ENCODE measurements around the gene TBATA. TPM values are rescaled to one million over a fixed set of nuclear protein-coding genes. Genes with fewer than 3 reads are reported as not detected.

TBATA gene
- total and polyA plus RNA-seq, 10 donors = 0.45 to 2.9 (median 0.63) TPM; not detected in 2

DNA sequence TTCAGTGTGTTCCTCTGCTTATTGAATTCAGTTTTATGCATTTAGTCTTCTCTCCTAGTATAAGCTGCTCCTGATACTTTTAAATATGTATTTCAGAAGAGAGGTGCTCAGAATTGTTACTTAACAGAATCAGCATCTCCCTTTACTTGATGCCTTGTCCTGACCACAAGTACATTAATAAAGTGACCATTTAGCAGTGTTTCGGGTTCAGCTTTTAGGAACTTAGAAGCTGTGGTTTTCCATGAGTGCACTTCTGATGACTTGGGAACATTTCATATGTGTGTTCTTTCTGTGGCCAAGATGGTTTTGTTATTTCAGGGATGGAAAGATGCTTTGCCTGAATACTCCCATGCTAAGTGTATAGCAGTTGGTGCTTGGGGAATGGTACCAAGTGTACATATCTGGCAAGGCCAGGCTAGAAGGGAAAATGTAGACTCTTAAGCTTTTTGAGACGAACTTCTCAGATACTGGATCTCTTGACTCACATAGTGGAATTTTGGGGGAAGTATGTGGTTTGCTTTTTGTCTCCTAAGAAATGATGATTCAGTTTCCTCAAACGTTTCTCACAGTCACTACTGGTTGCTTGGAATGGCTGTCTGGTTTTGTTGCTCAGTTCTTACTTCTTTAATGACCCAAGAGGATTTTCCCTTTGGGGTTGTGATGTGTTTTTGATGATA, 47.8 kb upstream of the TBATA start:
- TF ChIP-seq POLR2A (IDR thresholded peaks at IDR 0.05) = no peak
- no peak for TF ChIP-seq POLR2AphosphoS5 (IDR thresholded peaks at IDR 0.05)
- TF ChIP-seq, protein P1, sequence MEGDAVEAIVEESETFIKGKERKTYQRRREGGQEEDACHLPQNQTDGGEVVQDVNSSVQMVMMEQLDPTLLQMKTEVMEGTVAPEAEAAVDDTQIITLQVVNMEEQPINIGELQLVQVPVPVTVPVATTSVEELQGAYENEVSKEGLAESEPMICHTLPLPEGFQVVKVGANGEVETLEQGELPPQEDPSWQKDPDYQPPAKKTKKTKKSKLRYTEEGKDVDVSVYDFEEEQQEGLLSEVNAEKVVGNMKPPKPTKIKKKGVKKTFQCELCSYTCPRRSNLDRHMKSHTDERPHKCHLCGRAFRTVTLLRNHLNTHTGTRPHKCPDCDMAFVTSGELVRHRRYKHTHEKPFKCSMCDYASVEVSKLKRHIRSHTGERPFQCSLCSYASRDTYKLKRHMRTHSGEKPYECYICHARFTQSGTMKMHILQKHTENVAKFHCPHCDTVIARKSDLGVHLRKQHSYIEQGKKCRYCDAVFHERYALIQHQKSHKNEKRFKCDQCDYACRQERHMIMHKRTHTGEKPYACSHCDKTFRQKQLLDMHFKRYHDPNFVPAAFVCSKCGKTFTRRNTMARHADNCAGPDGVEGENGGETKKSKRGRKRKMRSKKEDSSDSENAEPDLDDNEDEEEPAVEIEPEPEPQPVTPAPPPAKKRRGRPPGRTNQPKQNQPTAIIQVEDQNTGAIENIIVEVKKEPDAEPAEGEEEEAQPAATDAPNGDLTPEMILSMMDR (IDR thresholded peaks at IDR 0.05 in 8 of 11, conservative IDR thresholded peaks at IDR 0.05 in 3 of 11) = no peak
- no peak for DNase-seq
- WGBS, 5 donors = 32 to 56% (median 37%) methylated on average over 3 of the region's 3 CpGs
- H3K4me1 ChIP-seq = peaks cover 0 to 65% (median 15%) of the 10 kb centered on the region in 6 donors
- H3K36me3 ChIP-seq = peaks cover 0 to 61% (median 3%) of the 10 kb centered on the region in 6 donors
- H3K27me3 ChIP-seq (replicated peaks in 1 of 7) = no peaks in the 10 kb centered on the region
- H3K9me3 ChIP-seq = peaks cover 0 to 10% (median 6%) of the 10 kb centered on the region in 8 donors
- no peak overlapping the region for H3K4me3 ChIP-seq
- H3K27ac ChIP-seq = peak overlapping the region in 3 of 8 donors; percentile 6 to 27 (median 12)
- intact Hi-C loops (cut with DNase I; ENCODE audit: low total_unique reads) = no loop called here

DNA sequence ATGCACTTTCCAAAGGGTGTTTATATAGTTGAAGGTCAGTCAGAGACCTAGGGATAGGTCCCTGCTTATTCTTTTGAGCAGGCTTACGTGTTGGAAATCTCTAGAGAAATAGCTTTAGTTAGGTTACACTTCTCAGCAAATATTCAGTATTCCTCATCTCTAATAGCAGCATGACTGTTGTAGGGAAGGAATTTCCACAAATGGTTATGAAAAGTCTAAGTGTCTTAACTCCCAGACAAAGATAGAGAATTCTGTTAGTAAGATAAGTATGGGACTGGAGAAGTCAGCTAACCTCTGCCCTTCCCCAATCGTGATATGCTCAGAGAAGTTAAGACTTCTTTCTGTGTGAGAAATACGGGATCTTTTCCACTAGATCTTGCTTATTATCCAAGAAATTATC, 47.0 kb upstream of the TBATA start:
- TF ChIP-seq POLR2AphosphoS5 (IDR thresholded peaks at IDR 0.05) (no peak), POLR2A (IDR thresholded peaks at IDR 0.05) (no peak)
- TF ChIP-seq, protein P1 (IDR thresholded peaks at IDR 0.05 in 8 of 11, conservative IDR thresholded peaks at IDR 0.05 in 3 of 11) = no peak
- H3K27me3 ChIP-seq (replicated peaks in 1 of 7) = no peaks in the 10 kb centered on the region
- H3K4me1 ChIP-seq = peaks cover 0 to 67% (median 15%) of the 10 kb centered on the region in 6 donors
- no peak overlapping the region for H3K4me3 ChIP-seq
- no peak for DNase-seq
- H3K9me3 ChIP-seq = peaks cover 0 to 4% (median under 1%) of the 10 kb centered on the region in 8 donors
- WGBS, 5 donors = 79 to 91% (median 87%) methylated on average over 3 of the region's 3 CpGs
- intact Hi-C loops (cut with DNase I; ENCODE audit: low total_unique reads) = no loop called here
- H3K27ac ChIP-seq = peak overlapping the region in 3 of 8 donors; percentile 6 to 27 (median 12)
- H3K36me3 ChIP-seq = peaks cover 0 to 53% (median 3%) of the 10 kb centered on the region in 6 donors

DNA sequence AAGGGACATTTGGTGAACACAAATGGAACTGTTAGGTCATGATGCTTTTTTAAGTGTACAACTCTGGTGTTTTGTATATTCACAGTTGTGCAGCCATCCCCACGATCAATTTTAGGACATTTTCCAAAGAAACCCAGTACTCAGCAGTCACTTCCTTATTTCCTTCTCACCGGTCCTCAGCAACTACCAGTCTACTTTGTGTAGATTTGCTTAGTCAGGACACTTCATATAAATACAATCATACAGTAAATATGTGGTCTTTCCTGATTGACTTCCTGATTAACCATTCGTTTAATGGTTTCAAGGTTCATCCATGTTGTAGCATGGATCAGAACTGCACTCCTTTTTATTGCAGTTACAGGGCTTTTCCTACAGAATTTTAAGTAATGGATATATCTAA, 45.0 kb upstream of the TBATA start:
- WGBS, 5 donors = 11 to 25% (median 23%) methylated on average over 3 of the region's 3 CpGs
- no peaks in the 10 kb centered on the region for H3K27me3 ChIP-seq (replicated peaks in 1 of 7)
- no peaks in the 10 kb centered on the region for H3K9me3 ChIP-seq
- no peak overlapping the region for H3K4me3 ChIP-seq
- peaks cover 0 to 59% (median 18%) of the 10 kb centered on the region in 6 donors for H3K4me1 ChIP-seq
- no peak overlapping the region for H3K27ac ChIP-seq
- H3K36me3 ChIP-seq = peaks cover 0 to 57% (median 6%) of the 10 kb centered on the region in 6 donors
- no peak for DNase-seq
- intact Hi-C loops (cut with DNase I; ENCODE audit: low total_unique reads) = no loop called here
- TF ChIP-seq POLR2AphosphoS5 (IDR thresholded peaks at IDR 0.05) (no peak), POLR2A (IDR thresholded peaks at IDR 0.05) (no peak)
- TF ChIP-seq, protein P1 (IDR thresholded peaks at IDR 0.05 in 8 of 11, conservative IDR thresholded peaks at IDR 0.05 in 3 of 11) = no peak

DNA sequence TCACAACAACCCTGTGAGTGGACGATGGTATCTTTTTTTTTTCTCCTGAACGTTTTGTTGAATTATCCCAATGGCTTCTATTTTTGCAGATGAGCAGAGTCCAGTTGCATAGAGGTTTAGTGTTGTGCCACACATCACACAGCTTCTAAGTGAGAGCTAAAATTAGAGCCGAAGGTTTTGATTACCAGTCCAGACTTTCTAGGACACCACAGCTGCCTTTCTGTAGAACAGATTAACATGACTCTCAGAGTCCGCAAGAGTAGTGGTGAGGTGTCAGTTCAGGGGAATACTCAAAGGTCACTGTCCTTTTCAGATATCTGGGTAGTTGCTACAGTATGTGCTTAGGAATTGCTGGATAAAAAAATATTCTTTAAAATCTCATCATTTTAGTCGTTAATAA, 44.4 kb upstream of the TBATA start:
- peaks cover 0 to 54% (median 7%) of the 10 kb centered on the region in 6 donors for H3K36me3 ChIP-seq
- WGBS, 5 donors = 87 to 93% (median 90%) methylated on average over 5 of the region's 5 CpGs
- H3K9me3 ChIP-seq = no peaks in the 10 kb centered on the region

More for the DNA sequence above, 44.4 kb upstream of the TBATA start:
- intact Hi-C loops (cut with DNase I; ENCODE audit: low total_unique reads) = no loop called here
- DNase-seq = no peak
- no peak overlapping the region for H3K27ac ChIP-seq
- TF ChIP-seq, protein P1 (IDR thresholded peaks at IDR 0.05 in 8 of 11, conservative IDR thresholded peaks at IDR 0.05 in 3 of 11) = no peak
- TF ChIP-seq POLR2A (IDR thresholded peaks at IDR 0.05) = no peak
- TF ChIP-seq POLR2AphosphoS5 (IDR thresholded peaks at IDR 0.05) = no peak
- H3K27me3 ChIP-seq (replicated peaks in 1 of 7) = no peaks in the 10 kb centered on the region
- H3K4me1 ChIP-seq = peaks cover 0 to 53% (median 18%) of the 10 kb centered on the region in 6 donors
- H3K4me3 ChIP-seq = no peak overlapping the region

All from spleen (tissue), 11 donors.